ENCODE data around the gene C19orf33.

DNA sequence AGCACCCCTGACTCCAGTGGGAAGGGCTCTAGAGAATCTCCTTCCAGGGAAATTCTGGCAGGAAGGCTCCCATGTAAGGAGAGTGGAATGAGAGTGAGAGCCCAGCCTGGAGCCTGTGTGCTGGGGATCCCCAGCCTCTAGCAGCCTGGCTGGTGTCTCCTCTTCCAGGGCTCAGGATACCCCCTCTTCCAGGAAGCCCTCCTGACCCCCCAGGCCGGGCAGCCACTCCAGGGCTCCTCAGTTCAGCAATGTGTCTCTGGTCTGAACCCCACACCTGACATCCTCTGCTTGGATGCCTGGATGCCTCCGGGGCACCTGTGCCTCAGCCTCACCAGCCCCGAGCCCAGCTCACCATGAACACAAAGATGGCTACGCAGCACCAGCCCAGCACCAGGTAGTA is 3.0 kb downstream of the C19orf33 start:
- TF ChIP-seq, protein P1, sequence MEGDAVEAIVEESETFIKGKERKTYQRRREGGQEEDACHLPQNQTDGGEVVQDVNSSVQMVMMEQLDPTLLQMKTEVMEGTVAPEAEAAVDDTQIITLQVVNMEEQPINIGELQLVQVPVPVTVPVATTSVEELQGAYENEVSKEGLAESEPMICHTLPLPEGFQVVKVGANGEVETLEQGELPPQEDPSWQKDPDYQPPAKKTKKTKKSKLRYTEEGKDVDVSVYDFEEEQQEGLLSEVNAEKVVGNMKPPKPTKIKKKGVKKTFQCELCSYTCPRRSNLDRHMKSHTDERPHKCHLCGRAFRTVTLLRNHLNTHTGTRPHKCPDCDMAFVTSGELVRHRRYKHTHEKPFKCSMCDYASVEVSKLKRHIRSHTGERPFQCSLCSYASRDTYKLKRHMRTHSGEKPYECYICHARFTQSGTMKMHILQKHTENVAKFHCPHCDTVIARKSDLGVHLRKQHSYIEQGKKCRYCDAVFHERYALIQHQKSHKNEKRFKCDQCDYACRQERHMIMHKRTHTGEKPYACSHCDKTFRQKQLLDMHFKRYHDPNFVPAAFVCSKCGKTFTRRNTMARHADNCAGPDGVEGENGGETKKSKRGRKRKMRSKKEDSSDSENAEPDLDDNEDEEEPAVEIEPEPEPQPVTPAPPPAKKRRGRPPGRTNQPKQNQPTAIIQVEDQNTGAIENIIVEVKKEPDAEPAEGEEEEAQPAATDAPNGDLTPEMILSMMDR (conservative IDR thresholded peaks at IDR 0.05; ENCODE audit: low read length): no peak
- no peak for TF ChIP-seq EZH2phosphoT487 (IDR thresholded peaks at IDR 0.05; ENCODE audit: borderline replicate concordance)
